ENCODE results near the gene AP3D1.

Gene AP3D1

DNA sequence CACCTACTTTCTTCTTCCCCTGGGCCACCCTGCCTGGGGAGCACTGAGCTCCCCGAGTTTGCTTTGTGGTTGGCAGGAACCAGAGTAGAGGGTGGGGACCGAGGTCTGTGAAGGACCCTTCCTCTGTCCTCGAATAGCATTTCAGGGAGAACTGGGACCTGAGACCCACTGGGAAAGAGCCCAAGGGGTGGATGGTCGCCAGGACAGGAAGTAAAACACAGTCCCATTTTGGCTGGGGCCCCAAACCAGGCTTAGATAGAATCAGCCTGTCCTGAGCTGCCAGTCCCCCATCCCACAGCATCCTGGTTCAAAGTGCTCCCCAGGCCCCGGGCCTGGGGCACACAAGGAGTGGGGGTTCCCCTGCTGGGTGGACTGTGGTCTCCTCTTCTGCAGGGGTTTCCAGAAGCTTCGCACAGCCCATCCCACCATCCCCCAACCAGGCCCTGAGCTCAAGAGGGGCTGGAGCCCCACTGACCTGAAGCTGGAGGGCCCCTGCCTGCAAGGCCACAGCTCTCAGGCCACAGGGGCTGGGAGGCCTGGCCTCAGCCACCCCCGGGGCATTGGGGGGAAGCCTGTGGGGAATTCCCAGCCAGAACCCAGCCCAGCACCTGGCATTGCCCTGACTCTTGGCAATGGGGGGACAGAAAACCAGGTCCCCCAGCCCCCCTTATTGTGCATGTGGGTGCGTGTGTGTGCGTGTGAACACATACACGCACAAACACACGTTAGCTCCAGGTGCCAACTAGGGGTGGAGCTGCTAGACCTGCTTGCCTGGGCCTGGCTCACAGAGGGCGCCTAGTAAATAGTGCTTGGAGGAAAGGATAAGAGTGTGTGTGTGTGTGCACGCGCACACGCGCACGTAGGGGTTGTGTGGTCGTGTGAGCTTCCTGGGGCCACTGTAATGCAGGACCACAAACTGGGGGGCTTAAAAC, 99.3 kb downstream of the AP3D1 start:
- Histone ChIP-seq H3K9me3 (ENCODE audit: control insufficient read depth, low read length) (no peaks in the 10 kb centered on the region), H2BK5ac (ENCODE audit: low read depth, low read length, poor library complexity, severe bottlenecking) (no peak overlapping the region), H3K79me1 (replicated peaks; ENCODE audit: low read length, poor library complexity, severe bottlenecking) (peaks cover 6% of the 10 kb centered on the region), H2AFZ (ENCODE audit: low read depth, low read length) (peak overlapping the region; percentile 46), H3K27ac (ENCODE audit: low read length, poor library complexity, severe bottlenecking) (no peak overlapping the region), H3K4me2 (ENCODE audit: low read length, poor library complexity, severe bottlenecking) (no peak overlapping the region), H3K4me1 (ENCODE audit: control insufficient read depth, insufficient read depth, low read depth, low read length) (peaks cover 54% of the 10 kb centered on the region), H3K23ac (ENCODE audit: low read length in 2 of 2) (peak overlapping the region; percentile 2 to 34), H3K18ac (ENCODE audit: low read depth in 1 of 2, low read length in 2 of 2) (peak overlapping the region; percentile 85 to 98), H3K14ac (ENCODE audit: low read length in 2 of 2) (no peak overlapping the region), H2AK5ac (ENCODE audit: low read length, severe bottlenecking) (peak overlapping the region; percentile 33), H3K4me3 (ENCODE audit: insufficient read depth in 1 of 2, low read depth in 1 of 2, low read length in 2 of 2) (peak overlapping the region; percentile 42 to 73), H2BK12ac (ENCODE audit: low read length in 2 of 2) (peak overlapping the region; percentile 59 to 91), H3K36me3 (ENCODE audit: control insufficient read depth in 1 of 2, insufficient read depth in 2 of 2, low read depth in 1 of 2, low read length in 2 of 2) (peaks cover 8 to 24% of the 10 kb centered on the region in 2 experiments), H4K91ac (ENCODE audit: low read length) (peak overlapping the region; percentile 95), H3K4ac (ENCODE audit: low read depth in 1 of 2, low read length in 2 of 2) (peak overlapping the region; percentile 75 to 92), H2BK15ac (ENCODE audit: low read depth, poor library complexity, severe bottlenecking) (peak overlapping the region; percentile 8), H3K27me3 (ENCODE audit: control insufficient read depth in 1 of 2, insufficient read depth in 1 of 2, low read length in 2 of 2) (no peaks in the 10 kb centered on the region), H2BK120ac (ENCODE audit: low read depth, low read length) (peak overlapping the region; percentile 83), H4K8ac (ENCODE audit: low read length) (peak overlapping the region; percentile 97), H3K9ac (ENCODE audit: low read length) (peak overlapping the region; percentile 84)
- WGBS = 88% methylated on average over 18 of the region's 18 CpGs
- no peak for DNase-seq

DNA sequence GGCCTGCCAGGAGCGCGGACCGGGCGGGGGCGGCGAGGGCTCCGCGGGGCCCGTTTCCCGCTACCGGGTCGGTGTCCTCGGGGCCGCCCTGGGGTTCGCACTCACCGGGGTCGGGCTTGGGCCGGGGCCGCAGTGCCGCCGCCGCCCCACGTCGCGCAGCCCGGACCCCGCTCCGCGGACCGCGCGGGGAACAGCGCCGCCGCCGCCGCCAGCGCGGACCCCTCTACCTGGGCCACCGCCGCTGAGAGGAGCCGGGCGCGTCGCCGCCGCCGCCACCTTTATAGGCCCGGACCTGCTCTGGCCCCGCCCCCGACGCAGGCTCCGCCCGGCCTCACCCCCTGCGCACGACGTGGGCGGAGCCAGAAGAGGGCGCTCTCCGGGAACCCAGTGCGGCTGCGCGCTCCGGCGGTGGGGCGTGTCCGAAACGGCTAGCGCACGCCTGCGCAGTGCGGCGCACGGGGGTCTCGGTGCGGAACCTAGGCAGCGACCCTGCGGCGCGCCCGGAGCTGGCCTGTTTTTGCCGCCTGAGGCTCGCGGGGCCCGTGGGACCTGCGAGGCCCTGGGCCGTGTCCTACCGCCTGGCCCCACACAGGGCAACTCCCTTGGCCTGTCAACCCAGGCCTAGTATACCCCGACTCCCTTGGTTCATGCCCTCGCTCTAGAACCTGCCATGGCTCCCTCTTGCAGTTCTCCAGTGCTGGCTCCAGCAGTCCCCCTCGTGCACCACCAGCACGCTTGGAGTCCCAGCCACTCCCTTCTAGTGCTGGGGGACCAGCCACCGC, 100.2 kb downstream of the AP3D1 start, which contains the start of gene MKNK2:
Gene MKNK2 (minus strand): TSS at position 254 of the 782 bp plus-strand sequence. CDS start 393 bp downstream, outside the sequence.
- H2BK5ac ChIP-seq (ENCODE audit: low read depth, low read length, poor library complexity, severe bottlenecking) = peak within 1 kb of the TSS; percentile 35

More for the DNA sequence above, 100.2 kb downstream of the AP3D1 start, which contains the start of gene MKNK2:
- H3K4me2 ChIP-seq (ENCODE audit: low read length, poor library complexity, severe bottlenecking) = peak within 1 kb of the TSS; percentile 90
- peak within 1 kb of the TSS; percentile 58 to 91 for H2BK12ac ChIP-seq (ENCODE audit: low read length in 2 of 2)
- no peaks in the 10 kb centered on the region for H3K9me3 ChIP-seq (ENCODE audit: control insufficient read depth, low read length)
- H3K23ac ChIP-seq (ENCODE audit: low read length in 2 of 2) = peak within 1 kb of the TSS; percentile 34 to 37
- peak within 1 kb of the TSS; percentile 75 to 90 for H3K4me3 ChIP-seq (ENCODE audit: insufficient read depth in 1 of 2, low read depth in 1 of 2, low read length in 2 of 2)
- peak within 1 kb of the TSS; percentile 76 to 89 for H3K14ac ChIP-seq (ENCODE audit: low read length in 2 of 2)
- peak; percentile 79 for DNase-seq
- peak within 1 kb of the TSS; percentile 97 for H4K8ac ChIP-seq (ENCODE audit: low read length)
- H4K91ac ChIP-seq (ENCODE audit: low read length) = peak within 1 kb of the TSS; percentile 95
- 7% methylated on average over 50 of the region's 93 CpGs for WGBS
- H3K18ac ChIP-seq (ENCODE audit: low read depth in 1 of 2, low read length in 2 of 2) = peak within 1 kb of the TSS; percentile 85 to 98
- peak within 1 kb of the TSS; percentile 90 for H2AFZ ChIP-seq (ENCODE audit: low read depth, low read length)
- peak within 1 kb of the TSS; percentile 86 for H3K9ac ChIP-seq (ENCODE audit: low read length)
- H3K79me1 ChIP-seq (replicated peaks; ENCODE audit: low read length, poor library complexity, severe bottlenecking) = peaks cover 14% of the 10 kb centered on the region
- peak within 1 kb of the TSS; percentile 83 for H2BK120ac ChIP-seq (ENCODE audit: low read depth, low read length)
- peaks cover 55% of the 10 kb centered on the region for H3K4me1 ChIP-seq (ENCODE audit: control insufficient read depth, insufficient read depth, low read depth, low read length)
- H2AK5ac ChIP-seq (ENCODE audit: low read length, severe bottlenecking) = peak within 1 kb of the TSS; percentile 33
- no peaks in the 10 kb centered on the region for H3K27me3 ChIP-seq (ENCODE audit: control insufficient read depth in 1 of 2, insufficient read depth in 1 of 2, low read length in 2 of 2)
- H3K4ac ChIP-seq (ENCODE audit: low read depth in 1 of 2, low read length in 2 of 2) = peak within 1 kb of the TSS; percentile 75 to 92
- H3K36me3 ChIP-seq (ENCODE audit: control insufficient read depth in 1 of 2, insufficient read depth in 2 of 2, low read depth in 1 of 2, low read length in 2 of 2) = peaks cover 16 to 32% of the 10 kb centered on the region in 2 experiments
- H3K27ac ChIP-seq (ENCODE audit: low read length, poor library complexity, severe bottlenecking) = peak within 1 kb of the TSS; percentile 36
- peak within 1 kb of the TSS; percentile 88 for H2BK15ac ChIP-seq (ENCODE audit: low read depth, poor library complexity, severe bottlenecking)
